HCEC 1CT (cell line): Measurements from ENCODE around the gene NADK2.
"Not testable (repeated sequence)": the region's sequence is repeated elsewhere in the genome, so short reads cannot be mapped to it uniquely, and the experiment has no call there.

Experiments used
- DNase-seq: peaks from one replicate; pipeline ENCODE4 v3.0.0-alpha.2; 2017

NADK2 gene

GRCh38 chr5:36241631-36242533 lies at the start of gene NADK2:
TSS of gene NADK2 (minus strand) at chr5:36241925. CDS start at chr5:36241798, 127 bp downstream.
- DNase-seq, result peak; percentile 94

- no peak for DNase-seq
Observed at GRCh38 chr5:36285837-36286615, 44.3 kb upstream of the NADK2 start.

- DNase-seq, result not testable (repeated sequence)
Observed at GRCh38 chr5:36283775-36284174, 42.0 kb upstream of the NADK2 start.

- no peak for DNase-seq
Observed at GRCh38 chr5:36281626-36282025, 39.9 kb upstream of the NADK2 start.

GRCh38 chr5:36279054-36279698 lies 37.5 kb upstream of the NADK2 start:
- DNase-seq, result no peak

GRCh38 chr5:36277521-36278176 lies 35.9 kb upstream of the NADK2 start:
- DNase-seq, result no peak

- no peak for DNase-seq
Observed at GRCh38 chr5:36276864-36277263, 35.1 kb upstream of the NADK2 start.

GRCh38 chr5:36273809-36274526 lies 32.2 kb upstream of the NADK2 start:
- DNase-seq, result no peak

GRCh38 chr5:36272136-36272690 lies 30.5 kb upstream of the NADK2 start:
- no peak for DNase-seq

GRCh38 chr5:36270876-36271575 lies 29.3 kb upstream of the NADK2 start:
- no peak for DNase-seq

- DNase-seq, result no peak
Observed at GRCh38 chr5:36270175-36270574, 28.4 kb upstream of the NADK2 start.

- DNase-seq, result no peak
Observed at GRCh38 chr5:36269478-36269877, 27.8 kb upstream of the NADK2 start.

GRCh38 chr5:36267905-36268304 lies 26.2 kb upstream of the NADK2 start:
- DNase-seq, result no peak

- DNase-seq, result no peak
Observed at GRCh38 chr5:36264202-36264760, 22.6 kb upstream of the NADK2 start.

- no peak for DNase-seq
Observed at GRCh38 chr5:36261186-36261585, 19.5 kb upstream of the NADK2 start.

GRCh38 chr5:36253575-36253974 lies 11.8 kb upstream of the NADK2 start:
- DNase-seq, result no peak

GRCh38 chr5:36252722-36253365 lies 11.1 kb upstream of the NADK2 start:
- DNase-seq, result no peak

GRCh38 chr5:36251218-36251617 lies 9.5 kb upstream of the NADK2 start:
- DNase-seq, result no peak

- DNase-seq, result no peak
Observed at GRCh38 chr5:36250427-36250826, 8.7 kb upstream of the NADK2 start.
